Esophagus muscularis mucosa (tissue), 3 donors: Measurements from ENCODE around the gene LRRC47.

Experiments used
- POLR2A ChIP-seq: fragments of 450-650 bp; IDR thresholded peaks from one replicate; pipeline ENCODE4 v1.6.1; 2017; ENCODE audit warnings: antibody characterized with exemption, moderate library complexity, mild to moderate bottlenecking, low read depth
- POLR2AphosphoS5 ChIP-seq, 2 donors: sonication (generic); formaldehyde crosslinking; IDR thresholded peaks; one replicate each; pipeline ENCODE4 v1.6.1; 2017; ENCODE audit warnings: antibody characterized with exemption in 2 of 2
- TF ChIP-seq, protein P1 (sequence below), 3 experiments: fragments of 200-600 bp in 2 of 3; fragments of 450-650 bp in 1 of 3; sonication (generic) in 2 of 3; IDR thresholded peaks; one replicate each; pipeline ENCODE4 v1.5.1; 2017 to 2019; ENCODE audit warnings: antibody characterized with exemption in 3 of 3, mild to moderate bottlenecking in 2 of 3, moderate library complexity in 1 of 3

DNA sequence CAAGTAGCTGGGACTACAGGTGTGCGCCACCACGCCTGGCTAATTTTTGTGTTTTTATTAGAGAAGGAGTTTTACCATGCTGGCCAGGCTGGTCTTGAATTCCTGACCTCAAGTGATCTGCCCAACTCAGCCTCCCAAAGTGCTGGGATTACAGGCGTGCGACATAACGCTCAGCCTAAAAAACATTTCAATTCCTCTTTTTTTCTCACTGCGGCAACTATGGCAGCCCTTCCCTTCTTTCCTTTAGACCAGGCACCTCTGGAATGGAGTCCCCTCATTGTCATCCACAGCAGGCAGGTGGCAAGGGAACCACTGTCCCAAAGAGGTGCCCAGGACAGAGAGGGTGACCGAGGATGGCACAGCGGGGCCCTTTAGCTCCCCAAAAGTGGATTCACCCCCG lies 46.6 kb upstream of the LRRC47 start:
- TF ChIP-seq POLR2AphosphoS5 (IDR thresholded peaks at IDR 0.05) (no peak), POLR2A (no peak)
- TF ChIP-seq, protein P1, sequence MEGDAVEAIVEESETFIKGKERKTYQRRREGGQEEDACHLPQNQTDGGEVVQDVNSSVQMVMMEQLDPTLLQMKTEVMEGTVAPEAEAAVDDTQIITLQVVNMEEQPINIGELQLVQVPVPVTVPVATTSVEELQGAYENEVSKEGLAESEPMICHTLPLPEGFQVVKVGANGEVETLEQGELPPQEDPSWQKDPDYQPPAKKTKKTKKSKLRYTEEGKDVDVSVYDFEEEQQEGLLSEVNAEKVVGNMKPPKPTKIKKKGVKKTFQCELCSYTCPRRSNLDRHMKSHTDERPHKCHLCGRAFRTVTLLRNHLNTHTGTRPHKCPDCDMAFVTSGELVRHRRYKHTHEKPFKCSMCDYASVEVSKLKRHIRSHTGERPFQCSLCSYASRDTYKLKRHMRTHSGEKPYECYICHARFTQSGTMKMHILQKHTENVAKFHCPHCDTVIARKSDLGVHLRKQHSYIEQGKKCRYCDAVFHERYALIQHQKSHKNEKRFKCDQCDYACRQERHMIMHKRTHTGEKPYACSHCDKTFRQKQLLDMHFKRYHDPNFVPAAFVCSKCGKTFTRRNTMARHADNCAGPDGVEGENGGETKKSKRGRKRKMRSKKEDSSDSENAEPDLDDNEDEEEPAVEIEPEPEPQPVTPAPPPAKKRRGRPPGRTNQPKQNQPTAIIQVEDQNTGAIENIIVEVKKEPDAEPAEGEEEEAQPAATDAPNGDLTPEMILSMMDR (IDR thresholded peaks at IDR 0.05): no peak
